HG02885 (cell line): ENCODE measurements around the gene PYGL.
A peak's percentile ranks its signal among the peaks of the same experiment; 100 is the strongest.
"Not testable (repeated sequence)": the region's sequence is repeated elsewhere in the genome, so short reads cannot be mapped to it uniquely, and the experiment has no call there.

Experiments used
- ATAC-seq: cut with Tn5 transposase; IDR thresholded peaks from one replicate; pipeline ENCODE4 v1.9.1; 2021; ENCODE audit warnings: mild to moderate bottlenecking; ENCODE audit not compliant: unreplicated experiment, poor library complexity

PYGL gene

DNA sequence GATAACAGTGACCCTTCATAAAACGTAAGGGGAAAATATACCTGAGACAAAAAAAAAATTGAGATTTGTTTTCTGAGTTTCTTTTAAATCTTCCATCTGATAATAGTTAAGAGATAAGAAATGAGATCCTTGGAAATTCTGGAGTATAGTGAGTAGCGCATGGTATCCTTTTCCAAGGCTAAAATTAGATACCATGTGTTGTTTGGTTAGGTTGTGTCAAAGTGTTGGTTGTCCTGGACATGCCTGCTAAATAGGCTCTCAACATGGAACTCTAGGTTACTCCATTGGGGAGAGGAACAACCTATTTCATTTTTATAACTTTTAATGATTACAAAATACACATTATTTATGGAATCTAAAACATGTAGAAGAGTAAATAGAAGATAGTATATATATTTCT is 14.8 kb downstream of the PYGL start:
- ATAC-seq, result no peak

DNA sequence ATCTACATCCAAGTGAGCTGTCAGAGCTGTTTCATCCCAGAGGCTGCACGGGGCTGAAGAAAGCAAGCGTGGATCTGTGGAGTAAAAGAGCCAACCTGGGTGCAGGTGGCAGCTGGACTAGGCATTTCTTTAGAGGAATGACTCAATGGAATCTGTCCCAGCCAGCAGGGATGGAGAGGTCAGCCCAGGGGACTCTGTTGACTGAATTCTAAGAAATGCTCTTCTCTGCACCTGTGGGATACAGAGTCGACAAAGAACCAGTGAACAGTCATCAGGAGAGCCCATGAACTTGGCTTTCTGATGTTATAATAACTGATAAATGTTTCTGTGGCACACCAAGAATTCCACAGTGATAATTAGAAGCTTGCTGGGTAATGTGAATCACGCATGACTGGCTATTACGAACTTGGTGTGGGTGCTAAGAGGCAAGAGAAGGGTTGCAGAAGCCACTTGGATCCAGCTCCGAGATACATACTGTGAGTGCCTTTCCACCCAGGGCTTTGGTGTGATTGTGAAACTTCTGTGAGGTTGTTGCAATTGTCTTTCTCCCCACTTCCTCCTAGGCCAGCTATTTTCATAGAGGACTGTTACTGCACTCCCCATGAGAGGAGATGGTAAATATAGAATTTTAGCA is 16.2 kb downstream of the PYGL start:
- peak; percentile 97 for ATAC-seq

DNA sequence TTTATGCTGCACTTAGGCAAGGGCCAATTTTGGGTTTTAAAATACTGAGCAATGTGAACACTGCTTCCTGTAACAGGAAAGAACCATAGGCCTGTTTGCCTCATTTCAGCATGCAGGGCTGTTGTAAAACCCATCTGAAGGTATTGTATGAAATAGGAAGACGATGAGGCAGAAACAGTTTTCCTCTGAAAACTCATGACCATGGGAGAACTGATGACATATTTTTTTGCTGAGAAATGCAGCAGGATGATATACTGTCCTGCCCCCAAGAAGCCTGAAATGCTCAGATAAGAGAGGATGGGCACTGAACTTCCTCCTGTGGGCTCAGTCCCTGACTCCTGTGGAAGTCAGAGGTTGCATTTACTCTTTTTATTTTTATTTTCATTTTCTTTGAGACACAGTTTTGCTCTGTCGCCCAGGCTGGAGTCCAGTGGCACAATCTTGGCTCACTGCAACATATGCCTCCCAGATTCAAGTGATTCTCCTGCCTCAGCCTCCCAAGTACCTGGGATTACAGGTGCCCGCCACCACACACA is 17.4 kb downstream of the PYGL start:
- no peak for ATAC-seq

DNA sequence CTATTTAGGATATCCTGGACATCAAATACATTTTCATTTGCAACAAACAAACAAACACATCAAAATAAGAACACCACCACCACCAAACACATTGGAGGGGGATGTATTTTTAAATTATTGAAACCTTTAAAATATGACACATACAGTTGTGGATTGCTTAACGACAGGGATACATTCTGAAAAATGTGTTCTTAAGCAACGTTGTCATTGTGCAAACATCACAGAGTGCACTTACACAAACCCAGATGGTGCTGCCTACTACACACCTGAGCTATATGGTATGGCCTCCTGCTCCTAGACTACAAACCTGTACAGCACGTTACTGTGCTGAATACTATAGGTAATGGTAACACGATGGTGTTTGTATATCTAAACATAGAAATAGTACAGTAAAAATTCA is 19.4 kb downstream of the PYGL start:
- no peak for ATAC-seq

DNA sequence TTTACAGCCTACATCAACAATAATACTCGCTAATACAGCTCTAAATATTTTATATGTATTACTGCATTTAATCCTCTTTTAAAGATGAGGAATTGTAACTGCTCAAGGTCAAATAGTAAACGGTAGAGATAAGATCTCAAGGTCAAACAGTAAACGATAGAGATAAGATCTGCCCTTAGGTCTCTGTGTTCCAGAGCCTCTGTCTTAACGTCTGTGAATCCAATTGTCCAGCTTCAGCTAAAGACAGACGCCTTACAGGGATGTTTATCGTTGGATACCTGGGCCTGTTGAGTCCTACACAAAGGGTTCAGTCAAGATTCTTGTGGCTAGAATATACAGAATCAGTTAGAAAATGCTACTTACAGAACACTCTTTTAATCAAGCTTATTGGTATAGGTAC is 20.0 kb downstream of the PYGL start:
- ATAC-seq, result no peak

DNA sequence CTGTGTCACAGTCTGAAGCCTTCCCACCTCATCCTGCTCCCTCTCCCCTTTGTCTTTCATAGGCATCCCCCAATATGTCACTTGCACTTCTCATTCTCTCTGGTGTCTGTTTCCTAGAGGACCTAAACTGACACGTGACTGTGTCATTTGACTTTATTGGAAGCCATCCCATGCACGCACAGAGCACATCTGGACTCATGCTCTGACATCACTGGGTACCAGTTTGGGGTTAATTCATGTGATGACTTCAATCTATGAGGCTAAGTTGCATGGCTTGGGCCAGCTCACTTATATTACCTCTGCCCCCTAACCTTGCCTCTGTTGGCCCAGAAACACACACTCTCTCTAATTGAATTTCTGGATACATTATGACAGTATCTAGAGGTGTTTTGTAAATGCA is 21.5 kb downstream of the PYGL start:
- ATAC-seq, result no peak

DNA sequence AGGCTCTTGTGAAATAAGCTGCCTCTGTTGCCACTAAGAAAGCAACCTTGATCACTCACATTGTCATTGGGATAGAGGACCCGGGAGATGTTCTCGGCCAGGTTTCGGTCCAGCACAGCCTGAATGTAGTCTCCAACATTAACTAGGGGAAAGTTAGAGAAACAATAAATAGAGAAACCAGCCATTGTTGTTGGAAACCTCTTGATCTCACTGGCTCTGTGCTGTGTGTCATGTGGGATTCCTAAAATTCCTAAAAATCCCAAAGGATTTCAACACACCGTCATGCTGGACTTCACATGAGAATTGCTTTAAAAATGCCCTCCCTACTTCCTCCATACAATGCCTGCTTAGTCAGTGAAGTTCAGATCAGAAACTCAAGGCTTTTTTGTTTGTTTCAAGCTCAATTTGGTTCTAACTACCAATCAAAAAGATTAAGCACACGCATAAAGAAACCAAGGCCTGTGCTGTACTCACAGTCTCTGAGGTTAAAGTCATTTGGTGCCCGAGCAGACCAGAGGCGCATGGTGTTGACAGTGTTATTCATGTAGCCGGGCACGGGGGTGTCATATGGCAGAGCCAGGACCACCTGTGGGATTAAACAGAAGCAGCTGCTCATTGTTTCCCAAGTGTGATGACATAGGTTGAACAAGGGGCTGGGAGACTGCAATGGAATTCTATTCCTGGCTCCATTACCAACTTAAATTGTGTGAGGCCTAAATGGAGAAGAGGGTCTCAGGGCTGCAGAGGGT is 23.6 kb downstream of the PYGL start:
- ATAC-seq, result no peak

DNA sequence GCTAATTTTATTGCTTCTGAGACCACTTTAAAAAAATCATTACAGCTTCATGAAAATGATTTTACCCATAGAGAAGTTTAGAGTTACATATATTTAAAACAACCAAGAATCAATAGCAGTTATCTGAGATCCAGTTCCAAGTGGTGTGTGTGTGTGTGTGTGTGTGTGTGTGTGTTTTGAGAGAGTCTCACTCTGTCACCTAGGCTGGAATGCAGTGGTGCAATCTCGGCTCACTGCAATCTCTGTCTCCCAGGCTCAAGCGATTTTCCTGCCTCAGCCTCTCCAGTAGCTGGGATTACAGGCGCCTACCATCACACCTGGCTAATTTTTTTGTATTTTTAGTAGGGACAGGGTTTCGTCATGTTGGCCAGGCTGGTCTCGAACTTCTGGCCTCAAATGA is 24.8 kb downstream of the PYGL start:
- not testable (repeated sequence) for ATAC-seq

DNA sequence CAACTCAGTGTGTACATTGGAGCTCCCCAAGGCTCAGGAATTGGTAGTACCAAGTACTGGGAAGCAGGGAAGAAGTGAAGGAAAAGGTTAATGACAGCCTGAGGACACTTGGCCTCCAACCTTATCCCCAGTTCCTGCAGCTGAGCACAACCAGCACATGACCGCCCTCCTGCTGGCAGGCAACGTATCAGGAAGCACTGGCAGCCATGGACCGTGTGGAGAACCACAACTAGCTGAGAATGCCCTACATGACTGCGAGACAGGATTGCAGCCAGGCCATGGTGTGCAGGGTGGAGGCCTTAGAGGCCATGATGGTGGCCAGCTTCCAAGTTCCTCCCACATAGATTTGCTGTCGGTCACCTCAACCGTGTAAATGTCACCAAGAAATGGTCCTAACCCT is 26.8 kb downstream of the PYGL start:
- no peak for ATAC-seq

DNA sequence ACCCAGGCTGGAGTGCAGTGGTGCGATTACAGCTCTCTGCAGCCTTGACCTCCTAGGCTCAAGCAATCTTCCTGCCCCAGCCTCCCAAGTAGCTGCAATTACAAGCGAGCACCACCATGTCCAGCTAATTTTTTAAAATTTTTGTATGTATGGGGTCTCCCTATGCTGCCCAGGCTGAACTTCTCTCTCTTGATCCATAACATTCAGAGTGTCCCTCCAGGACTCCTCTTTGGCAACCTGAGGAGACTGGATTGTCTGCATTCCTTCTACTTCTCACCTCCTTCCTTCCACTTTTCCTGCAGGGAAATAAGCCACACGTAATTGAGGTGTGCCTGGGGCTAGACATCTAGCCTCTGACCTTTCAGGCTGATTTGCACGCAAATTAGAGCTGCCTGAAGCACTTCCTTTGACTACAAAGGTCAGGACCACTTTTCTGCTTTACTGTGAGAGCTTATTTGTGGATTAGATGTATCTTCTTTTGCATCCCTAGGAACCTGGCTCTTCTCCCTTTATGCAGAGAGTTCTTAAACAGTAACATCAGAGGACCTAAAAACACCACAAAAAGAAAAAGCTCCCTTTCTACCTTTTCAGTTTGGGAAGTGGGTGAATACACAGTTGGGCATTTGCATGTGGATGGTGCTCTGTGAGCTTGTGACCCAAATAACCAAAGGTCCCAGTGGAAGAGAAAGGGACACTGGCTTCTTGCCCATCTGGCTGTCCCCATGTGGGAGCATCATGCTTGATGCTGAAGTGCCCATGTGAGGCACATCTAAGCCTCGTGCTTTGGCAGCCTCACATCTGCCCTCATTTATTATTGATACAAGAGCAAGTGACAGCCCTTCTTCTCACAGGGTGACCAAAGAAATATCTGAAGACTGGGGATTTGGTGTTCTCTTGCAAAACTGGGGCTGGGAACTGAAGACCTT is 33.5 kb downstream of the PYGL start:
- no peak for ATAC-seq

DNA sequence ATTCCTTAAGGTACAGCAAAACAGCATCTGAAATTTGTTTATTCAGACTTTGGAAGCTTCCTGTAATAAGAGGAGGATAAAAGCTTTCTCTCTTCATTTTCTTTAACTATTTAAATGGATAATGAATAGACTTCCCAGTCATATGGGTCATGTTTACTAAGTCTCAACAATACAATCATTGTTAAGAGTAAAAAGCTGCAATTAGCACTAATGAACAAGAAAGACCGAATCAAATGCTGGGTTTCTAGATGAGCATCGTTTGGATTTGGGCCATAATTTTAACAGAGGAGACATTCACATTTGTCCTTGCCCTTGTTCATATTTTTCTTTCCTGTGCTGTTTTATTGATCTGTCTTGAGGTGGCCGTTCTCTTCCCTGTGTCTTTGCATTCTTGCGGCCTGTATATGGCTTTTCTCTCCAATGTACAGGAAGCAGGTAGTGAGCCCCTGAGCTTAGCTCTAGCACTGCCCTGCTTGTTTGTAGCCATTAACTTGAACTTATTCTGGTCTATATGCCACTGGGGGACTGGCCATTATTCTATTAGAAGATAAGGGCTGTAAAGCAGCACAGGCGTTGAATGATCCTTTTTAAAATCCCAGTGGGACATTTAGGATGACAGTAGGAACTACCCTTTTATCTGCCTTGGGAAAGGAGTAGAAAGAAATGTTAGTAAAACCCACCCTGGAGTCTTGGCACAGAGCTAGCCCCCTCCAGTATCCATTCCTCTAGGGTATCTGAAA is 37.8 kb downstream of the PYGL start:
- ATAC-seq, result no peak

DNA sequence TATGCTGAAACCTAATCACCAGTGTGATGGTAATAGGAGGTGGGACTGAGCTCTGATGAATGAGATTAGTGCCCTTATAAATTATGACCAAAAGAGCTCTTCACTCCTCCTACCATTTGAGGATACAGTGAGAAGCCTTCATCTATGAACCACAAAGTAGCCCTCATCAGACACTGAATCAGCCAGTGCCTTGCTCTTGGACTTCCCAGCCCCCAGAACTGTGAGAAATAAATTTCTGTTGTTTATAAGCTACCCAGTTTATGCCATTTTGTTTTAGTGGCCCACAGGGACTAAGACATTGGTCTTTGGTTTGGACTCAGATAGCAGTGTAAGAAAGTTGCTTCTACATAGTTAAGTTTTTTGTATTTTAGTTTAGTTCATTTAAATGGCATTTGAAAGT is 39.6 kb downstream of the PYGL start:
- ATAC-seq, result no peak

DNA sequence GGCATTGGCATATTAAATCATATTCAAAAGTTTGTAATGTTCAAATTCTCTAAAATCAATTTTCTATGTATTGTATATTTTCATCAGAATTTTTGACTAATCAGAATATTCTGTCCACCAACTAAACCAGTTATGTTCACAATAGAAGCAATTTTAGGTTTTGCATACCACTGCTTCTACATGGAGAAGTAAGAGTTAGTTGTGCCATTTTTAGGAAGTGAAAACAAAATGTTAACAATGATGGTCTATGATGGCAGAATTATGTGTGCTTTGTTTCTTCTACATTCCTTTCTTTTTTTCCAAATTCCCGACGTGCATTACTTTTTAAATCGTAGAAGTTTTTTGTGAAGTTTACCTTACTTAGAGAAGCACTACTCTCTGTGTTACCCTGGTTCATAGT is 42.9 kb downstream of the PYGL start:
- peak; percentile 43 for ATAC-seq

DNA sequence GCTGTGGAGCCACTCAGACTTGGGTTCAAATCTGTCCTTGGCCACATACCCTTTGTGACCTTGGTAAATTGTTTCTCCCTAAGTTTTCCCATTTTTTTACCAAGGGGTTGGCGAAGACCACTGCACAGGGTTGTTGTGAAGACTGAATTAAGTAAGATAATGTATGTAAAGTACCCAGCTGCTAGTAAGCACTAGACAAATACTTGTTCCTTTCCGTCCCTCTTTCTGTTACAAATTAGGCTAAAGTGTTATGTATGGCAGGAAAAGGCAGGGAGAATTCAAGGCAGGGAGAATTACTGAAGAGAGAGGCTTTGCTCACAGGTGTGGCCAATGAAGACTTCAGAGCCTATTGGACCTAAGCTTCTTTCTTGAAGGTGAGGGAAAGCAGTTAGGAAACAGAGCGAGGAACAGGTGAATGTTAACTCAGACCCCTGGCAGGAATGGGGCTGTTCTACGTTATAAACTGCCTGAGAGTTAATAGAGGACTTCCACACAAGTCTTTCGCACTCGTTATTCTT is 46.6 kb downstream of the PYGL start:
- no peak for ATAC-seq

DNA sequence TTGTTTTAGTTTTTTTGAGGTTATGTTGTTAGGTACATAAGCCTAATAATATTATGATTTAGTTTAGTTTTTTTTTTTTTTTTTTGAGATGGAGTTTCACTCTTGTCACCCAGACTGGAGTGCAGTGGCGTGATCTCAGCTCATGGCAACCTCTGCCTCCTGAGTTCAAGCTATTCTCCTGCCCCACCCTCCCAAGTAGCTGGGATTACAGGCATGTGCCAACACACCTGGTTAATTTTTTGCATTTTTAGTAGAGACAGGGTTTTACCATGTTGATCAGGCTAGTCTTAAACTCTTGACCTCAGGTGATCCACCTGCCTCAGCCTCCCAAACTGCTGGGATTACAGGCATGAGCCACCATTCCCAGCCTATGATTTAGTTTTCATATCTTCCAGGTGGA is 47.3 kb downstream of the PYGL start:
- not testable (repeated sequence) for ATAC-seq

DNA sequence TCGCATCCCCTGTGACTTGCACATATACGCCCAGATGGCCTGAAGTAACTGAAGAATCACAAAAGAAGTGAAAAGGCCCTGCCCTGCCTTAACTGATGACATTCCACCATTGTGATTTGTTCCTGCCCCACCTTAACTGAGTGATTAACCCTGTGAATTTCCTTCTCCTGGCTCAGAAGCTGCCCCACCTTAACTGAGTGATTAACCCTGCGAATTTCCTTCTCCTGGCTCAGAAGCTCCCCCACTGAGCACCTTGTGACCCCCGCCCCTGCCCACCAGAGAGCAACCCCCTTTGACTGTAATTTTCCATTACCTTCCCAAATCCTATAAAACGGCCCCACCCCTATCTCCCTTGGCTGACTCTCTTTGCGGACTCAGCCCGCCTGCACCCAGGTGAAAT is 47.9 kb downstream of the PYGL start:
- ATAC-seq, result not testable (repeated sequence)

DNA sequence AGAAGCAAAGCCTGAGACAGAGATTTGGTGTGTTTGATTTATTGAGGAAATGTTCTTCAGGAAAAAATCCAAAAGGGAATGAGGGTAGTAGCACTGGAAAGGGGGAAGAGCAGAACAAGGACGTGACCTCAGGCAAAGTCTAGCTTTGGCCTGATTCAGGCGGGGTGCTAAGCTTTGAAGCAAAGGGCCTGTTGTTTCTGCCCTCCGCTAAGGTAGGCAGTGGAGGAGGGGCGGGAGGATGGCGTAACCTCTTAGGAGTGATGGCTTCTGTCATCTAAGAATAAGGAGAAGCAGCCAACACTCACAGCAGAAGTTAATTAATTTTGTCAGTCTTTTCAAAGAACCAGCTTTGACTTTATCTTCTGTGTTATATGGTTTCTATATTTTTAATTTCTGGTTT is 52.0 kb downstream of the PYGL start:
- ATAC-seq, result no peak

DNA sequence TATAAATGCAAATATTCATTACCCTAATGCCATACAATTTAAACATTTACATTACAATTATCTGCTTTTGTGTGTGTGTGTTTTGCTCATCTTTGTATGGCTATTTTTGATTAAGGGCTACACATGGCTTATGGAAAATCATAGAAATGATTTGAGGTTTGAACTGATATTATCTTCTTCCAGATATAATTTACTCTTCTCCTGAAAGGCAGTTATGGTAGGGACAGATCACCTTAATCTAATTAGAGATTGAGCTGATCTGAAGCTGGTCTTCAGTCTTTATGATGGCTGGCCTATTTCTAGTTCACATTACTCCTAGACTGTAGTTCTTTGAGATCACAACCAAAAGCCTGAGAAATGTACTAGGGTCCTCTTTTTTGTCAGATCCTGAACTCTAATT is 56.8 kb downstream of the PYGL start:
- ATAC-seq, result no peak

DNA sequence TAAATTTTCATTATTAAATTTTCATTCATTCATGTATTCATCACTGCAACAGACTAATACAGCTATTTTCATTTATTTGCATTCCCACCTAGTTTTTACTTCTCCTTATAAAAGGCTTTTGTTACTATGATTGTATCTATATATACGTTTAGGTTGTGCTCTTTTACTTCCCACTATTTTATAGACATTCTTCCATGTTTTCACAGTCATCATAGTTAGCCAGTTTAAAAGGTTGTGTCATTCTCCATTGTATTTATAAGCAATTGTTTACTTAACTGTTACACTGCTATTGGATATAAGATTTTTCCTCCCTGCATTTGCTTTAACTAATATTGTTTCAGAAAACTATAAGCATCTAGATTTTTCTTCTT is 60.5 kb downstream of the PYGL start:
- ATAC-seq, result no peak
